ENCODE results near the gene ADPRHL1.

DNA sequence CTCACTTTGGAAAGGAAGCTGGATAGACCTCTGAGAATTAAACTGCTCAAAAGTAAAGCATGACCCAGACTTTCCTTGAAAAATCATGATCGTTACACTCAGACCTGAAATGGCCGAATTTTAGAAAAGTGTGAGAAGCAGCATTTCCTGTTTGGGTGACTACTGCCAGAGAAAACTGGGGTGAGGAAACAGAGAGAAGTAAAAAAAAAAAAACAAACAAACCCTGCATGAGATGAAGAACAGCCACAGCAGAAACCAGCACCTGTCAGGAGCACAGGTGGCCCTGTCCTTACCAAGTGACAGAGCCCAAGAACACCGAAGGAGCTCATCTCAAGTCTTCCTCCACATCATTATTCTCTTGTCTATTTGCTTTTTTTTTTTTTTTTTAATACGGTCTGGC lies 12.0 kb upstream of the ADPRHL1 start:
- no peak for TF ChIP-seq CTCF (IDR thresholded peaks at IDR 0.05 in 8 of 11, conservative IDR thresholded peaks at IDR 0.05 in 3 of 11)
- no peak for TF ChIP-seq POLR2A (IDR thresholded peaks at IDR 0.05)

All from spleen (tissue), 7 donors.